Ramos (cell line): ENCODE results near the gene GLMP.

Experiments used
- in situ Hi-C: fragments of 300-500 bp; cut with MboI; formaldehyde crosslinking; loops from one replicate; pipeline ENCODE4 v1.14.3; 2022; ENCODE audit warnings: low sequenced_read_pairs; ENCODE audit not compliant: unreplicated experiment

Gene GLMP

DNA sequence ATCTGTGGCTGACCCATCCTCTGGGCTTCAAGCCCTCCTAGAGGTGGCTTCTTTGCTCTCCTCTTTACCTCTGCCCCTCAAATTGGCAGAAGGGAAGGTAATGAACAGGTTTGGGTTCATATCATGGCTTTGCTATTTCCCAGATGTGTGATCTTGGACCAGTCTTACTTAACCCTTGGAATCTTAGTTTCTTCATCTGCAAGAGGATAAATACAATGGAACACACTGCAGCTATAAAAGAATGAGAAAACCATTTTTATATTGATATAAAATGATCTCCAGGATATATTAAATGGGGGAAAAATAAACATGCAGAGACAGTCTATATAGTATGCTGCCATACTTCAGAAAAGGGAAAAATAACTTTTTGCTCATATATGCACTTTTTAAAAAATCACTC, 5.6 kb downstream of the GLMP start:
- in situ Hi-C loops = no loop called here

DNA sequence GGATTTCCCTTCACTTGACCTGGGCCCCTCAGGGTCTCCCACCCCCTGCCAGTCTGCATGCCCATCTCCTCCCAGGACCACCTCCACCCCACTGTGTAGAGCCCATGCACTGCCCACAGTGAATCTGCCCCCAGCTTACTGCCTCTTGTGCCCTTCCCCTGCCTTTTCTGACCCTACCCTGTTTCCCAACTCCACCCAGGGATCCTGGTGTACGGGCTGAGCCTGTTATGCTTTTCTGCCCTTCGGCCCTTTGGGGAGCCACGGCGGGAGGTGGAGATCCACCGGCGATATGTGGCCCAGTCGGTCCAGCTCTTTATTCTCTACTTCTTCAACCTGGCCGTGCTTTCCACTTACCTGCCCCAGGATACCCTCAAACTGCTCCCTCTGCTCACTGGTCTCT, 9.4 kb downstream of the GLMP start:
- in situ Hi-C loops = no loop called here

DNA sequence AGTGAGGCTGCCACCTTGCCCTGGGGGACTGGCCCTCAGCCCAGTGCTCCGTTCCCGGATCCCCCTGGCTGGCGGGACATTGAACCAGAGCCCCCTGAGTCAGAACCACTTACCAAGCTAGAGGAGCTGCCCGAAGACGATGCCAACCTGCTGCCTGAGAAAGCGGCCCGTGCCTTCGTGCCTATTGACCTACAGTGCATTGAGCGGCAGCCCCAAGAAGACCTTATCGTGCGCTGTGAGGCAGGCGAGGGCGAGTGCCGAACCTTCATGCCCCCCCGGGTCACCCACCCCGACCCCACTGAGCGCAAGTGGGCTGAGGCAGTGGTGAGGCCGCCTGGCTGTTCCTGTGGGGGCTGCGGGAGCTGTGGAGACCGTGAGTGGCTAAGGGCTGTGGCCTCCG, 10.0 kb downstream of the GLMP start:
- in situ Hi-C loops = no loop called here

DNA sequence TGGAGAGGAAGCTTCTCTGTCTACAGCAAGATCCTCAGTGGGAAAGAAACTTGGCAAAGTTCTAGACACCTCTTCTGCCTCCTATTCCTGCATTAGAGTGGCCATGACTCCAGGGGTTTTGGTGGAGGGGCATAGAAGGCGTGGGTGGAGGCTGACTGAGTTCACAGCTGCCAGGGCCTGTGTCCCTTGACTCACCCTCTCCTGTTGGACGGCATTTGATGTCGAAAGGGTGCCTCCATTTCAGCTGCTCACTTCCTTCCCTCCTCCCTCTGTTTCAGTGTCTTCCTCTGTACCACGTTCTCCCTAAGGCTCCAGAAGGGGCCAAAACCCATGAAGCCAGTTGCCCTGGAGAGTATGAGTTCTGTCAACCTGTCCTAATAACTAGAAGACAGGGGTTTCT, 10.7 kb downstream of the GLMP start:
- in situ Hi-C loops = no loop called here

DNA sequence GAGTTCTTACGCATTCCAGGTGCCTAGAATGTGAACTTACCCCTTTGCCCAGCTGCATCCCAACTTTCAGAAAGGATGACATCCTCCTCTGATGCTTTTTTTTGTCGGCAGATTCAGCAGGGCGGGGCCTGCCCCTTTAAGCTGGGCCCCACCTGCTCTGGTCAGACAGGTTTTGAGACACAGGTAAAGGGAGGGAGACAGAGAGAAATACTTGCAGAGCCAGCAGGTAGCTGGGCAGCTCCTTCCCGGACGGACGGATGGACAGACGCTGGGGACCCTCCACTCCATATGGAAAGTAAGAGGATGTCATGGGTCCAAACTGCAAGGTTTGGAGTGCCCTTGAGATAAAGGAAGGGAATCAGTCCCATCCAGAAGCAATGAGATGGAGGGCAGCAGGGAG, 11.4 kb downstream of the GLMP start, which contains the start of gene TMEM79:
Gene TMEM79 (plus strand): TSS at position 214 of the 400 bp plus-strand sequence. CDS start 902 bp downstream, outside the sequence.
- in situ Hi-C loops = no loop called here

DNA sequence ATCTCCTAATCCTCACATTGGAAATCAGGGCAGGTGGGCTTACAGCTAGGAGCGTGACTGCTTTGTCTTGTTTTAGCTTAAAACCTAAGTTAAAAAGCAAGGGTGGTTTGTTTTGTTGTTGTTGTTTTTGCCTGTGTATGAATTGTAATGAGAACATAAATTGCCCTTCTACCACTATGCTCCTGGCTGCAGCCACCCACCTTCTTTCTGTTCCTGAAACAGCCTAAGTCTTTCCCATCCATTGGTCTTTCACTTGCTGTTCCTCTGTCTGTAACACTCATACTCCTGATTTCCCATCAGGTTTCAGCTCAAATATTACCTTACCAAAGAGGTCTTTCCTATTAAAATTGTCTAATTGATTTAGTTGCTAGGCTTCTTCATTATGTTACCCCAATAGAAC, 12.0 kb downstream of the GLMP start:
- in situ Hi-C loops = no loop called here

DNA sequence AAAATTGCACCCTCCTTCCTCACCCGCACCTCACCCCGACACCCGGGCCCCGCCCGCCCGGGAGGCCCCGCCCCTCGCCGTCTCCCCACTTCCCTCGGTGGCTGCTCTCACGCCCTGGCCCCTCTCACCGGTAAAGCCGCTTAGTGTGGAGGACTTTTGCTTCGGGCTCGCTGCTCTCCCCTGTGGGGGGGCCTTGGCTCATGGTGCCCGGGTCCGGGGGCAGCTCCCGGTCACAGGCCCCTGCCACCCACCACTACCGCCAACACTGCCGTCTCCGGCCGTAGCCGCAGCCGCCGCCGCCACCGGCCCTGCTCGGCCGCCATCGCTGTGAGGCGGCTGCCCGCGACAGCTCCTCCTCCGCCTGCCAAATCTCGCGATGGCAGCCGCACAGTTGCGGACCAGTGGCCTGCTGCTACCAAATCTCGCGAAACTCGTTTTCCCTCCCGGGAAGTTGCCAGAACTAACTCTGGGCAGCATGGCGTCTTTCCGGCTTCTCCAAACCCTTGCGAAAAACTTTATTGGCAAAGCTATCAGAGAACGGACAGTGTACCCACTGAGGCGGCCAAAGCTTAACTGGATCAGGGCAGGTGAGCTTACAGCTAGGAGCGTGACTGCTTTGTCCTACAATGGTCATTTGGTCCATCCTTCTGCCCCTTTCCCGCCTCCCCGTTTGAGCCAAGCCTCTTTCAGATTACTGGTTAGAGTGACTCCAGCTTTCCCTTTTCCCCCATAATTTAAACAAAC, 12.8 kb downstream of the GLMP start, which contains the start of gene SMG5:
Gene SMG5 (minus strand): TSS at position 347 of the 744 bp plus-strand sequence. CDS start 145 bp downstream, at position 202.
- in situ Hi-C loops = no loop called here

DNA sequence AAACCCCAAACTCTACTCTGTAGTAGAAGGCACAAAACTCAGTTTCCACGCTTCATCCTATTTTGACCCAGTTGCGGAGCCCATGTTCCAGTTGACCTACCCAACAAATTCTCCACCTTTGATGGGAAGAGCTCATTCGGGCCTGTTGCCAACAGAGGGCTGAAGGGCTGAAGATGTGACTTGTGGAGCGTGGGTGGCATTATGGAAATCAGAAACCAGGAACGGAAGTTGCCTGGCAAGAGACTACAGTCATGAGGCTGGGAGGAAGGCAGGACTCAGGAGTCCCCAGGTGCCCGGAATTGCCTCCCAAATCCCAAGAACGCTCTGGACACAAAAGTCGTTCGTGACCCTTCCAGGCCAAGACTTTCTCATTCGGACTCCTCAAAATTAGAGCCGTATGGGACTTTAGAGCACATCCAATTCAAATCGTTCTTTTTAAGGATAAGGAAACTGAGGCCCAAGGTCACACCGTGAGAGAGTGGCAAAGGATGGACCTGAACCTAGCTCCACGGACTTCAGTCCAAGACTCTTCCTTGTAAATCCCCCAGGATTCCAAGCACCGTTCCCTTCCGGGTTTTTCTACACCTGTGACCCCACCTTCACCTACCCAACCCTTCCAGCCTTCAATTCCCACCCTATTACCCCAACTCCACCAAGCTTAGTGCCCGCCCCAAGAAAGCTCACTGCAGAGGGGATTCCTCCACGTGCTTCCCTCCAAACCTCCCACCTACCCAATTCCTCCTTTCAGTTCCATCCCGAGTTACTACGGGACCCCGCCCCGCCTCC, 13.6 kb downstream of the GLMP start:
- in situ Hi-C loops = no loop called here

DNA sequence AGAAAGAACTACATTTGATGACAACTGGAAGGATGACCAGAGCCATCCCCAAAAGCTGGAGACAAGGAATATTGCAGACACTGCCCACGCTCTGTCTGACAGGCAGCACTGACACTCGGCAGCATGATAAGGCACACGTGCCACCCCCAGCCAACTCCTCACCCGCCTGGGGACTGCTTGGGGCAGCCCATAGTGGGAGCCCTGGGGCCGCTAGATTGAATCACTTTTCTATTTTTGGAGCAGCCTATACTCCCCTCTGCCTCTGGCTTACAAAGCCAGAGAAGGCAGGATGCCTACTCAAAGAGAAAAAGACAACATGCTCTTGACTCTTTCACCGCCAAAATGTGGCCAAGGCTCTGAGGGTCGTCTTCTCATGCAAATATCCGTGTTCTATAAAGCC, 14.2 kb downstream of the GLMP start:
- in situ Hi-C loops = no loop called here

DNA sequence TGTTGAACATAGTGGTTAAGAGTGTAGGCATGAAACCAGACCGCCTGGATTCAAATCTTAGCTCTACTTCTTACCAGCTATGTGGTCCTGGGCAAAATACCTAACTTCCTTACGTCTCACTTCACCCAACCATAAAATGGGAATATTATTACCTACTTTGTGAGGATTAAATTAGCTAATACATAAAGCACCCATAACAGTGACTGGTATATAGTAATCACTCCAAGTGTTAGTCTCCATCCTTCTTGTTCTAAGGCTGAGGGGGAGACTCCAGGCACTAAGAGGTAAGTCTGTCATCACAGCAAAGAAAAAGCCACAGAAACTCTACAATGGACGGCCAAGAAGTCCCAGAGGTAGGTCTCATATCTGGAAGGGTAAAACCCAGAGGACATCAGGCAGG, 15.6 kb downstream of the GLMP start:
- in situ Hi-C loops = no loop called here

DNA sequence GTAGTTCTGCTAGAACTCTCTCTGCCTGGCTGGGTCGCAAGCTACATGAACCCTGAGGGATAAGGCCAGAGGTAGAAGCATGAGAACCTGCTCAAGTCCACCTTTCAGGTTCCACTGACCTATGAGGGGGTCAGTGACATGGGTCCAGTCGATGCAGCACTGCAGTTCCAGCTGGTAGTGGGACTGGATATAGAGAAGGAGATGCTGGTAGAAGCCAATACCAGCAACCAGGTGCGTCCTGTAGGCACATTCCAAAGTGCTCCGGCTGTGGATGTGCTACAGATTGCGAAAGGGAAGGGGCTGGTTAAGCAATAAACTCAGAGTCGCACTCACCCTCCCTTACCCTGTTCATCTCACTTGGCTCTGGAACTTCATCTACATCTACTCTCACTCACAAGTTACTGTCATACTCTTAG, 18.5 kb downstream of the GLMP start:
- in situ Hi-C loops = no loop called here

DNA sequence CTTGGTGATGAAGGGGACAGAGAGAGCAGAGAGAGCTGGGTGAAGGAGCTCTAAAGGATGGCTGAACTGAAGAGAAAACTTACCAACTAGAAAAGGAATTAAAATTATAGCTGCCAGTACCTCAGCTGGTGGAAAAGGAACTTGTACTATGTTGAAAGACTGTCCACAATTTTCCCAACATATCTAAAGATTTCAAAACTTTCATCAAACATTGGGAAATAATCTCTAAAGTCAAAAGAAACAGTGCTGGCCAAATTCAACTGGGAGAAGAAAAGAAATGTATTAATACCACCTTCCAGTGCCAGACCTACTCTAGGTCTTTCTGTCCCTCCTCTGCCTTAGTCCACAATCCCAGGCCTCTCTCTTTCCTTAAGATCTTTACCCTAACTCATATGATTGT, 18.9 kb downstream of the GLMP start:
- in situ Hi-C loops = no loop called here

DNA sequence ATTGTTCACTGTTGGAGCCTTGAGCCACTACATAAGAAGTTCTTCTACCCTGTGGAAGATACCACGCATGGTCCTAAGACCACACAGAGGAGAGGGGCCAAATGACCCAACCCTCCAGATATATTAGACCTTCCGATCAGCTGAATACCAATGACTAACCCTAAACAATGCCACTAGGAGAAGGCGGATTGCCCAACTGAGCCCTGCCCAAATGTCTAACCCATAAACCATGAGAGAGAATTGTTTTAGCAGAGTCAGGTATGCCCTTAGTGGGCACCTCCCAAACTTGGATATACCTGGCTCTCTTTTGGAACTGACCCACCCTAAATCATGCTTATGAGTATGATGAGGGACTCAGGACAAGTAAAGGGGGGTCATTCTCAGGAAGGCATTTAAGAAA, 25.2 kb downstream of the GLMP start:
- in situ Hi-C loops = no loop called here

DNA sequence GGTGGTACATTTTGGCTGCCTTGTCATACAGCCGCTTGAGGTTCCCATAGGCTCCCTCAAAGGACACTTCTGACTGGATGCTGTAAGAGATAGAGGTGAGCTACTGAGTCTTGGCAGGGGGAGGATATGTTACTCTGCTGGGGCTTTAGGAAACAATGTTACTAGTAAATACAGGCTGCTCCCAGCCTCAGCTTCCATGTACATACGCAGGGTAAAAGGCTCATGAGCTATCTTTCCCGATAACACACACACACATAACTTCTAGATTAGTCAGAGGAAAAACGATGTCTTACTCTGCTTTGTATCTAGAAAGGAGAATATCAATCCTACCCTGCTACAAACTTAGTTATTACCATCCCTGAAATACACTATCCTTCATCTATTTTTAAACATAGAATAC, 27.1 kb downstream of the GLMP start:
- in situ Hi-C loops = no loop called here

DNA sequence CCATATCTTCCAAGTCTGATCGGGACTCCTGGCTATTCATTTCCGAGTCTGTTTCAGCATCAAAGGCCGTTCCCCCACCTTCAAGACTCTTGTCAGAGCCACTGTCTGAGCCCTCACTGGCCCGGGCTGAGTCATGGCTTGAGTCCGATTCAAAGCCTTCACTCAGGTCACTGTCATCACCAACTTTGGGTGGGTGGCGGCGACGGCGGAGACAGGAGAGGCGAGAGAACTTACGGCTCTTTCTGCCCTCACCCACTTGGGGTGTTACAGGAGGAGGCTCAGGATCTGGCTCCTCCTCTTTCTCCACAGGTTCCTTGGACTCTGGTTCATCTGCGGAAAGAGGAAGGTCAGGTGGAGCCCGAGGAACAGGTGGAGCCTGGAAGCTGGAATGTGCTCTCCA, 29.4 kb downstream of the GLMP start:
- in situ Hi-C loops = no loop called here

DNA sequence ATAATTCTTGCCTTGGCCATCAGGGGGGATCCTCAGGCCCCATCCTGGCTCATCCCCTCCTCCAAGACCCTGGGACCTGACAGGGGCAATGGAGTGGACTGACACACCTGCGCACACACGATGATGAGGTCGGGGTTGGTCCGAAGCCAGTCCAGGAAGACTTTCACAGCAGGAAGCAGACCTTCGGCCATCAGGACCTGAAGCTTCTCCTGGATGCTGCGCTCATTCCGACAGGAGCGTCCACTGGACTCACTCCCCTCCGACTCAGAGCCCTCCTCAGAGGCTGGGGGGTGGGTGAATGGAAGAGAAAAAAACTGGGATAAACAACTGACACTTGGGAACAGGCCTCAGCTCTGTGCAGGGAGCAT, 32.2 kb downstream of the GLMP start:
- in situ Hi-C loops = no loop called here

DNA sequence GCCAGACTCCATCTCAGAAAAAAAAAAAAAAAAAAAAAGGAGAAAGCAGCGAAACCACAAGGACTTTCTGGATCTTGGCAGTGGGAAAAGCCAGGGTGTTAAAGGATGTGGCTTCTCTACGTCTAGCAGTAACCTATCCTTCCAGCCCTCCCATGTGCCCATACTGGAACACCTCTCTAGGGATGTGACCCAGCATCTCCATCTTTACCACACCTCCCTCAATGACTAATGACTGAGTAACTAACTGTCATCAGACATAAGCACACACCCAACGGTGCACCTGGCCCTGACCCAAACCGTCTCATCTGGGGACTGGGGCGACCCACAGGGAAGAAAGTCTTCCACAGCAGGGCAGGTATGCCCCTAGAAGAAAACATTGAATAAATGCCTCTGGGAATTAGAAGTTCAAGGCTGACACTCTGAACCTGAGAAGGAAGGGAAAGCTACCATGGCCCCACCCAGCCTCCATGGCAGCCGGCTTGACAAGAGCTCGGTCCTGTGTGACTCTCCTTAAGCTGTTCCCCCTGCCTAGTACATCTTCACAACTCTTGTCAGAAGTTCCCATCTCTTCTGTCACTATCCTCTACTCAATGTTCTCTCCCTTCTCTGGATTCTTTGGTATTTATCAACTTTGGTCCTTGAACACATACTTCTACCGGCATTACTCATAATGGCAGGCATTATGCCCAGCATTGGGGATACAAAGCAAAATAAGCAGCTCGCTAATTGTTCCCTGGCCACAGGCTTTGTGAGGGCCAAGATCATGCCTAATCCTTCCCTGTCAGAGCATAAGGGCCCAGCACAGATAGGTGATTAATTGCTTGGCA, 32.8 kb downstream of the GLMP start:
- in situ Hi-C loops = no loop called here

DNA sequence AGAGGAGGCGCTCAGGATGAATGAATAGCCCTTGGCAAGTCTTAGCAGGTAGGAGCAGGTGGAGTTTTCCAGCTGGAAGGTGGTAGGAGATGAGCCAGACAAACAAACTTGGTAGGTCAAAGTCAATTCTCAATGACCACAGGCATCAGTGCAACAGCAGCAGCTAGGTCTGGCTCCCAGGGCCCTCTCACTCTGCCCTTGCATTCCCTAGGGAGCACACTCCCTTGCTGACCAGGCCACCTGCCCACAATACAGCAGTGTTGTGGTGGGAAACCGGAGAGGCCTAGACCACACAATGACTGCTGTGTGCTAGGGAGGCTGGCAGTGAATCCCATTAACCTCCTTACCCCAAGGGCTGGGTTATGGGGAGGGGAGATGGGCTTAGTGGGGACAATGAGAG, 34.6 kb downstream of the GLMP start:
- in situ Hi-C loops = no loop called here

DNA sequence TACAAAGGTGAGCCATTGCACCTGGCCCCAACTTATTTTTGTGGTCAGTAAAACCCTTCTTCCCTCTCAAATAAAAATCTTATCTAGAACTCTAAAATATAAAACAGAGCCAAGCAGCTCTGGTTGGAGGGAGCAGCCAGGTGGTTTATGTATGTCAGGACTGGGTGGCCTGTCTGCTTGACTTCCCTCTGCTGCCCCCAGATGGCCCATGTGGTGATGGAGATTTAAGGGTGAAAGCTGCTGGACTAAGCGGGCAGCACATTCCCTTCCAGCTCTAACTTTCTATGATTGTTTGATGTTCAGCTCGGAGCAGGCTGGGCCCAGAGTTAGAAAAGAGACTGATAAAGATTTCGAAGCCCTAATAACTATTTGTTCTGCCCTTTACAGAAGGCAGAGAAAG, 35.7 kb downstream of the GLMP start:
- in situ Hi-C loops = no loop called here

DNA sequence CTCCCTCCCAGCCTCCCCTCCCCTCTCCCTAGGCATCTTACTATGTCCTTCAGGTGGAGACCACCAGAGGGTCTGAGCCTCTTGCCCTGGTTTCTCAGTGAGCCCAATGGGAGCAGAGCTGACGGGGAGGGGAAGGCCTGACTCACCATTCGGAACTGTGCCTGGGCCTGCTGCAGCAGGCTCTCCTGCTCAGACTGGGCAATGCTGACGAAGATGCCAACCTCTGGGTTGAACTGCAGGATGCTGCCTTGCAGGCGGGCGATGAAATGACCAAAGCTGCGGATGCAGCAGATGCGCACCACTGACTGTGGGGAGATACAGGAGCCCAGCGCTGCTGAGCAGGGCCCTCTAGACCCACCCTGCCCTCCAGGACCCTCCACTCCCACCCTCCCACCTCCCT, 36.6 kb downstream of the GLMP start:
- in situ Hi-C loops = no loop called here

DNA sequence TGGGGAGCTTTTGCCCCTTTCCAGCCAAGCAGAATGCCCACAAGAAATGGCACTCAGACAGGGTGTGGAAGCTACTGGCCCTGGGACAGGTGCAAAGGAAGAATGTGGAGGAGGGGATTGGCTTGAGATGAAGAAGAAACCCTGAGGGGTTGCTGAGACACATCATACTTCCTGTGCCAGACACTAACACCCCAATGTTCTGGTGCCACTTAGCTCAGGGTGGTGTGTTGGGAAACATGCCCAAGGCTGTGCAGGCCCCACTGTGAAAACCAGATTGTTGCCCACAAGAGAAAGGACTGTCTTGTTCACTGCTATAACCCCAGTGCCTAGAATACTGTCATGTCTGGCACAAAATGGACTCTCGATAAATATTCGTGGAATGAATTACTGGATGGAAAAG, 37.8 kb downstream of the GLMP start:
- in situ Hi-C loops = no loop called here
